Left renal cortex interstitium (tissue), 4 donors: Measurements from ENCODE around the gene CMTM3. TPM values are rescaled to one million over a fixed set of nuclear protein-coding genes. Genes with fewer than 3 reads are reported as not detected.
"Not testable (repeated sequence)": the region's sequence is repeated elsewhere in the genome, so short reads cannot be mapped to it uniquely, and the experiment has no call there.

ENCODE experiments used
- DNase-seq, 4 donors: peaks; one replicate each; pipeline ENCODE4 v3.0.0-alpha.2; 2013; ENCODE audit warnings: low read depth in 4 of 4, low spot score in 2 of 4, missing footprints in 1 of 4
- polyA plus RNA-seq, 4 donors: library from polyadenylated mRNA; unstranded; fragments of 120-200 nt; gene quantifications; one replicate each; pipeline ENCODE4 v1.2.1, GENCODE V29; 2013; ENCODE audit not compliant: insufficient read length in 4 of 4

Gene CMTM3
- 10 to 100 TPM; 59.5 to 91.3 (median 67.1) TPM for polyA plus RNA-seq

DNA sequence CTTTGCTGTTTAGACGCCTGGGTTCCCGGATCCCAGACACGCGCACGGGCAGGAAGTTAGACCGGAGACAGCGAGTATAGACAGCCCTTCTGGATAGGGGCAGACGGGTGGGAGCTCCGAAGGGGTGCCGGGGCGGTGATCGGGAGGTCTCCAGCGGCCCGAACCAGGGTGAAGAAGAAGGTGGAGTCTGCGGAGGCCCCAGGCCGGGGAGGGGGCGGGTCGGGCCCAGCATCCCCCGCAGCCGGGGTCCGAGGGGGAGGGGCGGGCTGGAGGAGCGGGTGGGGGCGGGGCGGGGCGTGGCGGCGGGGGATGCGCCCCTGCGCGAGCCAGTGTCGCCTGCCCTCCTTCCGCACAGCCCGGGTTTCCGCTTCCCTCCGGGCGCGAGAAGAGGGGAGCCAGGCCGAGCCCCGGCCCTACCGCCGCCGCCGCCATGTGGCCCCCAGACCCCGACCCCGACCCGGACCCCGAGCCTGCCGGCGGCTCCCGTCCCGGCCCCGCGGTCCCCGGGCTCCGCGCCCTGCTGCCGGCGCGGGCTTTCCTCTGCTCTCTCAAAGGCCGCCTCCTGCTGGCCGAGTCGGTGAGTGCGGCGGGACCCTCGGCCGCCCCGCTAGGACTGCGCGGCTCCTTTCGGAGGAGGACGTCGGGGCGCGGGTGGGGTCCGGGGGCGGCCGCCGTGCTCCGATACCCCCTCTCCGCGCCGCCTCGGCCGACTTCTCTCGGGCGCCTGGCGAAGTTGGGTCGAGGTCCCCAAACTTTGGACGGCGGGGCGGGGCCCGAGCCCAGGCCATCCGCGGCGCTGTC is at the start of gene CMTM3:
Gene CMTM3 (plus strand): TSS at position 329 of the 801 bp plus-strand sequence. CDS start 102 bp downstream, at position 431.
- DNase-seq, result peak in 2 of 4 donors; percentile 56 to 64

- no peak for DNase-seq
Measured at GRCh38 chr16:66560107-66560506, 44.4 kb upstream of the CMTM3 start.

GRCh38 chr16:66561381-66562080 is 43.0 kb upstream of the CMTM3 start:
- DNase-seq, result no peak

- DNase-seq, result no peak
Measured at GRCh38 chr16:66562409-66562808, 42.1 kb upstream of the CMTM3 start.

- no peak for DNase-seq
Measured at GRCh38 chr16:66562986-66563385, 41.5 kb upstream of the CMTM3 start.

DNA sequence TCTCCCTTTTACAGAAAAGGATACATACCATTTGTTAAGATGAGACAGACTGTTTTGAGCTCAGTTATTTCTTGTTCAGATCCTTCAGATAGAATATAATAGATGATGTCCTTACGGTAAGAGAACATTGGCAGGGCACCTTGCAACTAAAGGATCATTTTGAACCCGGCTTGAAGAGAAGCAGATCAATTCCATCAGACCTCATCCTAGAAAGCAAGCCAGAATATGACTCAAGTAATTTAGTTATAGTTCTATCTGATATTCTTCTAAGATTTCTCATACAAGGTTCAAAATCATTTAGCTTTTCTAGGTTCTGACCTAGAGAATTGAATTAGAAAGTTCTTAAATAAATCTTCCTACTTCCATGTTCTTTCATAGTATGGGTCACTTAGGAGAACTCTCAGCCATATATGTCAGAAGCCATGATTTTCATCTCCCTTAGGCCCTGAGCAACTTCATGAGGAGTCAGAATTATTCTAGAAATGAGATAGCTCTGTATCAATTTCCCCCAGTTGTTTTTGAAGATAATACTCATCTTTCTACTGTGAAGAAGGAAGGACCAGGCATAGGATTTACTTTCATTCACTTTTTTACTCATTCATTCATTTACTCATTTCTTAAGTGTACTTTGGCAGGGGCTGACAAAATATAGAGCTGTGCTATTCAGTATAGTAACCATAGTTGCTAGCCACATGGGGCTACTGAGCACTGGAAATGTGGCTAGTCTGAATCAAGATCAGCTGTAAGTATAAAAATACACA is 40.8 kb upstream of the CMTM3 start:
- DNase-seq, result no peak

DNA sequence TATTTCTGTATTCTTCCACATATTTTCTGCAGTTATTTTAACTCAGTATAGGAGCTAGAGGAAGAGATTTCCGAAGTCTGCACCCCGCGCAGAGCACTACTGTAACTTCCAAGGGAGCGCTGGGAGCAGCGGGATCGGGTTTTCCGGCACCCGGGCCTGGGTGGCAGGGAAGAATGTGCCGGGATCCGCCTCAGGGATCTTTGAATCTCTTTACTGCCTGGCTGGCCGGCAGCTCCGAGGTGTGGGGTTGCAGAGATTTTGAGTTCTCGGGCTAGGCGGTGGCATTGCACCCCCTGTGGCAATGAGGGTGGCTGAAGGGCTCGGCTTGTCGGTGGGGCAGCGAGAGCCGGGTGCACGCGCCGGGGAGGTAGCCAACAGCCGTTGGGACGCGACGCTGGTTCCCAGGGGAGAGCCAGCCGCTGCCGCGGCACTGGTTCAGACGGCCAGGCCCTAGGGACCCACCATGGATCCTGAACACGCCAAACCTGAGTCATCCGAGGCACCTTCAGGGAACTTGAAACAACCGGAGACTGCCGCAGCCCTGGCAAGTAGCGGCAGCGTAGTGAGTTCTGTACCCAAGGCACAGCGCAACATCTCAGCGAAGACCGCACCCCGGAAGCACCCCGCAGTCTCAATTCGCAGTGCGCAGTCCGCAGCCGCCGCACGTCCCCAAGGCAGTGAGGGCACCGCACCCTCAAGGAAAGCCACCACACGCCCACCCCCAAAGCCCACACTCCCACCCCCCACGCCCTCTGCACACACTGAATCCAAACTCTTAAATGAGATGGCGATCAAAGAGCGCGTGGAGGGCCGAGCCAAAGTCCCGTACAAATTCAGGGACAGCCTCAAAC is 38.2 kb upstream of the CMTM3 start, which contains the start of gene CMTM1:
Gene CMTM1 (plus strand): TSS at position 389 of the 851 bp plus-strand sequence. CDS start 75 bp downstream, at position 464.
- no peak for DNase-seq

- DNase-seq, result not testable (repeated sequence)
Measured at GRCh38 chr16:66567270-66567669, 37.2 kb upstream of the CMTM3 start.

- no peak for DNase-seq
Measured at GRCh38 chr16:66568355-66568754, 36.1 kb upstream of the CMTM3 start.

GRCh38 chr16:66569131-66569530 is 35.4 kb upstream of the CMTM3 start:
- DNase-seq, result no peak

DNA sequence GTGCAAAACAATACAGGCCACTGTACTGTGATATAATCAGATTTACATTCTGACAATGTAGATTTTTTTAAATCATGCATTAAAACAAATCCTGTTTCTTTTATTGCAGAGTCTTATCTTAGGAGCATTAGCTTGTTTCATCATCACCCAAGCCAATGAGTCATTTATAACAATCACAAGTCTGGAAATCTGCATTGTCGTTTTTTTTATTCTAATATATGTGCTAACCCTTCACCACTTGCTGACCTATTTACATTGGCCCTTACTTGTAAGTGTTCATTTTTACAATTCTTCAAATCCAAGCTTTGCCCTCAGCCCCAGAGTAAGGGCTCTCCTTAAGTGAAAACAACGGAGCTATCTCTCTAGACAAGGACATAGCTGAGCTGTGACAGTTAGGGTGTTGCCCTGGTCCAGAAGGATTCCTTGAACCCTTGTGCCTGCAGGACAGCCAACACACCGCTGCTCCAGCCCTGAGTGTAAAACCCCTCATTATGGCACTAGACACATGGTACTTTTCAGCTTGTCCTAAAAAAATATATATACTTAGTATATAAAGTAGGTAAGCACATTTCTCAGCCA is 34.6 kb upstream of the CMTM3 start:
- DNase-seq, result no peak

GRCh38 chr16:66572356-66572755 is 32.1 kb upstream of the CMTM3 start:
- no peak for DNase-seq

DNA sequence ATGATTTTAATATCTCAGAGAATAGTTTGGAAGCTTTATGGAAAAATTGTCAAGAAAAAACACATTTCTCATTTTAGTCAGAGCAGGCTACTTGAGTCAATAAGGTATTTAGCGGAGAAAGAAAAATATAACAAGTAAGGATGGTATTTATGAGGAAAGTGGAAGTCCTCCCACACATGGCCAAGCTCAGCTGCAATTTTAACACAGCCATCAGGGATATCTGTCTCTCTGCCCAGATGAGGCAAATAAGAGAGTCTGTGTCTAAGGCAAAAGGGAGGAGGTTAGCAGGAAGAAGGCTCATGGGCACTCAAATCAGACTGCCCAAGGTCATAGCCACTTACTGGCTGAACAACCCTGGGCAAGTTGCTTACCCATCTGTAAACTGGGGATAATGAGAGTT is 30.4 kb upstream of the CMTM3 start:
- no peak for DNase-seq

DNA sequence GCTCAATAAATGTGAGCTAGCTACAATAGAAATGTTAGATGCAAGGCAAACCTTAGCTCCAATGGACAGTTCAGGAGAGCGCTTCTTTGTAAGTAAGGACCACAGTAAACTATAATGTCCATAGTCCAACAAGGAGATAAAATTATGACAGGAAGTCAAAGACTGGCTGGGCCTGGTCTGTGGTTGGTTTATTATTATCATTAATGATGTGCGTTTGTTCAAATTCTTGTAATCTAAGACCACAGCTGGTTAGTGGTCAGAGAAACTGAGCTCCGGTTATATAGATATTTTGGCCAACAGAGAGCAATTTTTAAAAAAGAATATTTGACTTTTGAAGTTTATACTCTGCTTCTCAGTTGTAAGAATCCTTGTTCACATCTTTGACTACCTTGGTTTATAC is 30.0 kb upstream of the CMTM3 start:
- no peak for DNase-seq

GRCh38 chr16:66575060-66575459 is 29.4 kb upstream of the CMTM3 start:
- no peak for DNase-seq

DNA sequence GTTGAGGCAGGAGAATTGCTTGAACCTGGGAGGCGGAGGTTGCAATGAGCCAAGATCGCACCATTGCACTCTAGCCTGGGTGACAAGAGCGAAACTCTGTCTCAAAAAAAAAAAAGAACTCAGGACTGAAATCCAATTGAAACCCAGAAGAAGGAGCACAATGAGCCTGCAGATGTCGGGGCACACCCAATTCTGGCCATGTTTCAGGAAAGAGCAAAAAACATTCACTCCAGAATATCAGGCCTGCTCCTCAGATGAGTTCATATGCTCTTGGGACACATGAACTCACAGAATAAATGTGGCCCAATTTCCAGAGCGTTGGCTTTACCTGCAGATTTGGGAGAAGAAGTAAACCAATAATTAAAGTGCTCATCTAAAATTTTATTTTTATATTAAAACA is 28.2 kb upstream of the CMTM3 start:
- no peak for DNase-seq

DNA sequence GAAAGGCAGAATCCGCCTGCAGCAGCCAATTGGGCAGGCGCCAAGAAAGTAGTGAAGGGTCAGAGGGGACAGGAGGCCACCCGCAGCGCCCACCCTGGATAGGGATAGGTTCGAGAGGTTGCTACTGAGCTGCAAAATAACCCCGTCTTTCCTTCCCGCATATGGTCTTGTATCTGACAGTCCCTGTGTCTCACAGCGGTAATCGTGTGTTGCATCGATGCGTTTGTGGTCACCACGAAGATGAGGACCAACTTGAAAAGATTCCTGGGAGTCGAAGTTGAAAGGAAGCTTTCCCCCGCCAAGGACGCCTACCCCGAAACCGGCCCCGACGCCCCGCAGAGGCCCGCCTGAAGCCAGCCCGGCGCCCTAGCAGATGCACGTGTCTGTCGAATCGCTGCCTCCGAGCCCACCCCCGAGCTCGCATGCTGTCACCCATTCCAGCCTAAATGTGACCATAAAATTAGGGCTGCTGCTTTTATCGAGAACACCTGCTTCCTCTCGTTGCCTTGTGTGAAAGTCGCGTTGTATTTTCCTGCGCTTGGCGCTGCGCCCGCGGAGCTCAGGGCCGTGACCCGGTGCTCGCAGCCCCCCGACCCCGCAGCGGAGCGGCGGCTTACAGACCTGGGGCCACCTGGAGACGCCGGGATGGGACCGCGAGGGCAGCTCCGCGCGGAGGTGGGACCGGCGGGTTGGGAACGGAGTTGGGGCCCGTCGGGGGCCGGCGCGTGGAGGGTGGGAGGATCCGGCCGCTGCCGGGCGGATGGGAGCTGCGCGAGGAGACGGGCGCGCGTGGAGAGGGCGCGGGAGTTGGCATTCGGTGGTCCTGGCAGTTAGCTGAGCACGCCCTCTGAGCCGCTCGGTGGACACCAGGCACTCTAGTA is 25.6 kb upstream of the CMTM3 start, which contains the start of gene CMTM2:
Gene CMTM2 (plus strand): TSS at position 813 of the 881 bp plus-strand sequence. CDS start 145 bp downstream, outside the sequence.
- DNase-seq, result peak in 2 of 4 donors; percentile 8 to 22

- DNase-seq, result peak in 1 of 4 donors; percentile 16
Measured at GRCh38 chr16:66580605-66581209, 23.8 kb upstream of the CMTM3 start.
